Hepatocyte (in vitro differentiated cells): ENCODE data around the gene IMMP2L. TPM values are rescaled to one million over a fixed set of nuclear protein-coding genes. Genes with fewer than 3 reads are reported as not detected.

ENCODE experiments used
- DNase-seq: peaks from one replicate; pipeline ENCODE4 v3.0.0-alpha.2; 2016; ENCODE audit warnings: low spot score
- H2AFZ ChIP-seq: fragments of 200-600 bp; sonication (generic); 2 replicates; pipeline ENCODE4 v1.6.0; 2016; ENCODE audit warnings: antibody characterized with exemption, mild to moderate bottlenecking
- H3K27ac ChIP-seq: fragments of 200-600 bp; sonication (generic); 2 replicates; pipeline ENCODE4 v1.5.1; 2016; ENCODE audit warnings: mild to moderate bottlenecking
- H3K27me3 ChIP-seq: fragments of 200-600 bp; sonication (generic); 2 replicates; pipeline ENCODE4 v1.6.1; 2016
- H3K36me3 ChIP-seq: fragments of 200-600 bp; sonication (generic); replicated peaks from 2 replicates; pipeline ENCODE4 v1.5.1; 2016; ENCODE audit warnings: low read depth; ENCODE audit not compliant: insufficient read depth
- H3K4me1 ChIP-seq: fragments of 200-600 bp; sonication (generic); 2 replicates; pipeline ENCODE4 v1.5.1; 2016; ENCODE audit warnings: mild to moderate bottlenecking, moderate library complexity; ENCODE audit not compliant: insufficient read depth
- H3K4me2 ChIP-seq: fragments of 200-600 bp; sonication (generic); 2 replicates; pipeline ENCODE4 v1.6.0; 2016
- H3K4me3 ChIP-seq: fragments of 200-600 bp; sonication (generic); 2 replicates; pipeline ENCODE4 v1.5.1; 2016; ENCODE audit warnings: mild to moderate bottlenecking
- H3K79me2 ChIP-seq: fragments of 200-600 bp; sonication (generic); 2 replicates; pipeline ENCODE4 v1.6.0; 2017; ENCODE audit warnings: mild to moderate bottlenecking
- H3K9me2 ChIP-seq: fragments of 200-600 bp; sonication (generic); replicated peaks from 2 replicates; pipeline ENCODE4 v1.6.0; 2017; ENCODE audit warnings: mild to moderate bottlenecking; ENCODE audit not compliant: insufficient read depth
- H3K9me3 ChIP-seq: fragments of 200-600 bp; sonication (generic); 2 replicates; pipeline ENCODE4 v1.5.1; 2016; ENCODE audit warnings: low read depth, mild to moderate bottlenecking
- H4K20me1 ChIP-seq: fragments of 200-600 bp; sonication (generic); 2 replicates; pipeline ENCODE4 v1.6.0; 2016; ENCODE audit warnings: mild to moderate bottlenecking; ENCODE audit not compliant: insufficient read depth, poor library complexity, severe bottlenecking
- EZH2 ChIP-seq: fragments of 200-600 bp; sonication (generic); IDR thresholded peaks from 2 replicates; pipeline ENCODE4 v1.6.1; 2016; ENCODE audit warnings: antibody characterized with exemption, mild to moderate bottlenecking, borderline replicate concordance
- EZH2phosphoT487 ChIP-seq: fragments of 200-600 bp; sonication (generic); IDR thresholded peaks from one replicate; pipeline ENCODE4 v1.6.1; 2018; ENCODE audit warnings: antibody characterized with exemption, mild to moderate bottlenecking, low read depth, moderate library complexity; ENCODE audit not compliant: unreplicated experiment, severe bottlenecking
- WGBS: methylation state at CpG from one replicate; pipeline ENCODE4 v1.1.6; 2016; ENCODE audit warnings: low lambda C conversion rate; ENCODE audit errors: missing lambda C conversion rate; 5-methylcytosine and 5-hydroxymethylcytosine counted together
- polyA plus RNA-seq: library from polyadenylated mRNA; unstranded; fragments of >200 nt; fragmentation: Nextera tagmentation; extraction: Ambion mirVana; gene quantifications from 2 replicates; pipeline ENCODE4 v1.2.1, GENCODE V29; 2016
- total RNA-seq: library from RNA; depleted of rRNA; stranded (reverse); fragments of >200 nt; gene quantifications from 2 replicates; pipeline ENCODE4 v1.2.3, GENCODE V29; 2014
- TF ChIP-seq, protein P1 (sequence below): fragments of 200-600 bp; sonication (generic); IDR thresholded peaks from 2 replicates; pipeline ENCODE4 v1.5.1; 2016; ENCODE audit warnings: antibody characterized with exemption, mild to moderate bottlenecking; ENCODE audit not compliant: poor library complexity

The IMMP2L gene
- total and polyA plus RNA-seq, 2 experiments from 2014 or later: 13.3 to 17.6 TPM

DNA sequence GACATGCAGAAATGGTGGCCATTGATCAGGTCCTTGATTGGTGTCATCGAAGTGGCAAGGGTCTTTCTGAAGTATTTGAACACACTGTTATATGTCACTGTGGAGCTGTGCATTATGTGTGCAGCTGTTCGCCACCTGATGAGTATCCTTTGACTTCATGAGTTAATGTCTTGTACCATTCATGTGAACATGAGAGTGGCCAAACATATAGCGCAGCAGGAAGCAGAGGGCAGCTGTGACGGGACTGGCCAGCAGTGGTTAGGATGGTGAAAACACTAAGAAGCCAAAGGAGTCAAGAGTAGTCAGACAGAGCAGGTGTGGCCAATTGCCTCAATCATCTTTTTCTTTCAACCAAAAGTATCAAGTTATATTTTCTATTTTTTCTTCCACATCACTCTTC is 167.4 kb downstream of the IMMP2L start:
- no peak overlapping the region for H3K27ac ChIP-seq
- no peak overlapping the region for H3K4me2 ChIP-seq
- H4K20me1 ChIP-seq: no peaks in the 10 kb centered on the region
- H3K36me3 ChIP-seq: no peaks in the 10 kb centered on the region
- TF ChIP-seq EZH2 (no peak), EZH2phosphoT487 (no peak)
- TF ChIP-seq, protein P1, sequence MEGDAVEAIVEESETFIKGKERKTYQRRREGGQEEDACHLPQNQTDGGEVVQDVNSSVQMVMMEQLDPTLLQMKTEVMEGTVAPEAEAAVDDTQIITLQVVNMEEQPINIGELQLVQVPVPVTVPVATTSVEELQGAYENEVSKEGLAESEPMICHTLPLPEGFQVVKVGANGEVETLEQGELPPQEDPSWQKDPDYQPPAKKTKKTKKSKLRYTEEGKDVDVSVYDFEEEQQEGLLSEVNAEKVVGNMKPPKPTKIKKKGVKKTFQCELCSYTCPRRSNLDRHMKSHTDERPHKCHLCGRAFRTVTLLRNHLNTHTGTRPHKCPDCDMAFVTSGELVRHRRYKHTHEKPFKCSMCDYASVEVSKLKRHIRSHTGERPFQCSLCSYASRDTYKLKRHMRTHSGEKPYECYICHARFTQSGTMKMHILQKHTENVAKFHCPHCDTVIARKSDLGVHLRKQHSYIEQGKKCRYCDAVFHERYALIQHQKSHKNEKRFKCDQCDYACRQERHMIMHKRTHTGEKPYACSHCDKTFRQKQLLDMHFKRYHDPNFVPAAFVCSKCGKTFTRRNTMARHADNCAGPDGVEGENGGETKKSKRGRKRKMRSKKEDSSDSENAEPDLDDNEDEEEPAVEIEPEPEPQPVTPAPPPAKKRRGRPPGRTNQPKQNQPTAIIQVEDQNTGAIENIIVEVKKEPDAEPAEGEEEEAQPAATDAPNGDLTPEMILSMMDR: no peak
- no peaks in the 10 kb centered on the region for H3K9me3 ChIP-seq
- no peak overlapping the region for H2AFZ ChIP-seq
- H3K4me3 ChIP-seq: no peak overlapping the region
- H3K27me3 ChIP-seq: no peaks in the 10 kb centered on the region
- no peak for DNase-seq
- no peaks in the 10 kb centered on the region for H3K9me2 ChIP-seq
- H3K4me1 ChIP-seq: peaks cover 6% of the 10 kb centered on the region
- H3K79me2 ChIP-seq: no peaks in the 10 kb centered on the region
- WGBS: 94% methylated on average over 4 of the region's 4 CpGs

DNA sequence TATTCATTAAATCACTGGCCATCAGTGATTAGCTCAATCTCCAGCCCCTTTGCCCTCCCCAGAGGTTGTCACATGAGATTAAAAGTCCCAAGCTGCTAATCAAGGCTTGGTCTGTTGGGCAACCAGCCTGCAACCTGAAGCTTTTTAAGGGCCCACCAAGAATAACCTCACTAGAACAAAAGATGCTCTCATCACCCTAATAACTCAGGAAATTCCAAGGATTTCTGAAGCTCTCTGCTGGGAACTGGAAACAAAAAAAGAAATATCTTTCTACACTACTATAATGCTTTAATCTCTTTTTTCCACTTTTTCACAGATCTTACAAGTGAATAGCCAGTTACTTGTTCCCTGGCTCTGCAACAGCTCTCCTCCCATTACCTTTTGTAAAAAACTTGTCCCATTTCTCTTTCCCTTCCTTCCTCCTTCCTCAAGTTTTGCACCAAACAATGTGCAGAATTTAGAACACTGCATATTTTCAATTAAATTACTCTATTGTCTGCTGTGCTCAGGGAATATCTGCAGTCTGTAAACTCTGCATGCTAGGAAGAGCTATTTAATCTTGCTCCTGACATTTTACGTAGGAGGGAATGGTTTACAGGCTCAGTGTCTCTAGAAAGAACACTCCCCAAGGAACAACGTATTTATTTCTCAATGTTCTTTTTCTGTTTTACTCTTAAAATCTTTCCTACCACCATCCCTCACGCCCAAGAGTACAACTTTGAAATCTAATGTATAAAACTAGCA is 169.1 kb downstream of the IMMP2L start:
- Histone ChIP-seq H4K20me1 (no peaks in the 10 kb centered on the region), H3K27ac (peak overlapping the region; percentile 17), H3K9me2 (no peaks in the 10 kb centered on the region), H3K4me1 (peaks cover 6% of the 10 kb centered on the region), H3K4me3 (no peak overlapping the region), H3K79me2 (no peaks in the 10 kb centered on the region), H3K27me3 (no peaks in the 10 kb centered on the region), H3K36me3 (no peaks in the 10 kb centered on the region), H2AFZ (no peak overlapping the region), H3K9me3 (no peaks in the 10 kb centered on the region), H3K4me2 (peak overlapping the region; percentile 15)
- no peak for DNase-seq
- no peak for TF ChIP-seq EZH2phosphoT487
- TF ChIP-seq, protein P1: no peak
- TF ChIP-seq EZH2: no peak
- WGBS: 45% methylated on average over 3 of the region's 3 CpGs

DNA sequence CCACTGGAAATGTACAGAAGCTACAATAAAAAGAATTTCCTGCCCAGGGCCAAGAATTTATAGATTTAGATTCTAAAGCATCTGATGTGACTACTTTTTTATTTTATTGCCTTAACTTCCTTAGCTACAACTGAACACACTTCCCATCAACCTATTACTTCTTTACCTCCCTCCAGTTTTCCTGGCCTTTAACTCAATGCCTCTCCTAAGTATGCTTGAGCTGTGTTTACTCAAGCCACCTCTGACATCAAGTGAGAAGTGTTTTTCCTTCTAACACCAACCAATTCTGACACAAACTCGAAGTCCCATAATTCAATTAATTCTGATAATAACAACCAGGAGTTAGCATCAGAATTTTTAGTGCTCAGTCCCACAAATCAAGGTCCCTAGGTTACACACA is 170.0 kb downstream of the IMMP2L start:
- Histone ChIP-seq H3K4me1 (peaks cover 6% of the 10 kb centered on the region), H3K79me2 (no peaks in the 10 kb centered on the region), H3K9me3 (no peaks in the 10 kb centered on the region), H2AFZ (no peak overlapping the region), H3K36me3 (no peaks in the 10 kb centered on the region), H3K9me2 (no peaks in the 10 kb centered on the region), H3K4me2 (no peak overlapping the region), H4K20me1 (no peaks in the 10 kb centered on the region), H3K4me3 (no peak overlapping the region), H3K27me3 (no peaks in the 10 kb centered on the region), H3K27ac (no peak overlapping the region)
- no peak for DNase-seq
- WGBS: 48% methylated on average over 1 of the region's 1 CpG
- TF ChIP-seq EZH2: no peak

DNA sequence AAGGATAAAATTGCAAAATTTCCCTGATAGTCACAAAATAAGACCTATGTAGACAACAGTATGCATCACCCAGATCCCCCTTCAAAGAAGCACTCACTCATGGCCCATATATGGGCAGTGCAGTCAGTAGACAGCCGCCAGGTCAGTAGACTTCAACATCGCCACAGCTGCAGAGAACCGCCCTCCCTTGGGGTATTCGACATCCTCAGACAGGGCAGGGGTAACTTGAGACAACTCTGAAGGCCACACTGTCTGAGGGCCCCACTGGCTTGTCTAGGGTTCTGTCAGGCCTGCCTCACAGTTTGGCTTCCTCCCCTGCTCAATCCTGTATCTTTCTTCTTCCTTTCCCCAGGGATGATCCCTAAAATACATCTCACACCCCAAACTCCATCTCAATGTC is 172.3 kb downstream of the IMMP2L start:
- Histone ChIP-seq H3K27me3 (no peaks in the 10 kb centered on the region), H3K36me3 (no peaks in the 10 kb centered on the region), H3K9me2 (no peaks in the 10 kb centered on the region), H3K4me2 (no peak overlapping the region), H3K9me3 (no peaks in the 10 kb centered on the region), H3K27ac (no peak overlapping the region), H4K20me1 (no peaks in the 10 kb centered on the region), H3K79me2 (no peaks in the 10 kb centered on the region), H3K4me3 (no peak overlapping the region), H2AFZ (no peak overlapping the region), H3K4me1 (peaks cover 6% of the 10 kb centered on the region)
- WGBS: 100% methylated on average over 4 of the region's 4 CpGs
- DNase-seq: no peak
- TF ChIP-seq, protein P1: no peak
- TF ChIP-seq EZH2: no peak
- no peak for TF ChIP-seq EZH2phosphoT487
